H9 (cell line): ENCODE results near the gene SMYD1. TPM values are rescaled to one million over a fixed set of nuclear protein-coding genes. Genes with fewer than 3 reads are reported as not detected.

Experiments
- DNase-seq: peaks from one replicate; pipeline ENCODE4 v3.0.0-alpha.2; 2017
- H2AFZ ChIP-seq: one replicate; pipeline ENCODE4 v1.6.1; 2013; ENCODE audit warnings: mild to moderate bottlenecking, low read length, control low read depth, moderate library complexity
- H2AK5ac ChIP-seq: 2 replicates; pipeline ENCODE4 v1.6.1; 2013; ENCODE audit warnings: low read length, control low read depth, mixed read lengths; ENCODE audit not compliant: insufficient read length
- H2BK120ac ChIP-seq: one replicate; pipeline ENCODE4 v1.6.1; 2013; ENCODE audit warnings: low read depth, mild to moderate bottlenecking, low read length, control low read depth, inconsistent platforms; ENCODE audit not compliant: poor library complexity, severe bottlenecking
- H2BK12ac ChIP-seq: 2 replicates; pipeline ENCODE4 v1.6.1; 2013; ENCODE audit warnings: low read length, control low read depth, mixed read lengths, low read depth; ENCODE audit not compliant: insufficient read length
- H2BK15ac ChIP-seq: 2 replicates; pipeline ENCODE4 v1.6.1; 2013; ENCODE audit warnings: low read depth, low read length, control low read depth
- H2BK20ac ChIP-seq: one replicate; pipeline ENCODE4 v1.6.1; 2013; ENCODE audit warnings: low read depth, mild to moderate bottlenecking, low read length, control low read depth, inconsistent platforms; ENCODE audit not compliant: poor library complexity, severe bottlenecking
- H2BK5ac ChIP-seq: 2 replicates; pipeline ENCODE4 v1.6.1; 2013; ENCODE audit warnings: low read length, control low read depth, mixed read lengths; ENCODE audit not compliant: insufficient read length
- H3K14ac ChIP-seq: 2 replicates; pipeline ENCODE4 v1.6.1; 2013; ENCODE audit warnings: low read length, control low read depth; ENCODE audit not compliant: insufficient read depth
- H3K18ac ChIP-seq: 2 replicates; pipeline ENCODE4 v1.6.1; 2013; ENCODE audit warnings: low read depth, mild to moderate bottlenecking, mixed read lengths, low read length, control low read depth; ENCODE audit not compliant: insufficient read length
- H3K23ac ChIP-seq: 2 replicates; pipeline ENCODE4 v1.6.1; 2013; ENCODE audit warnings: low read length, control low read depth, mixed read lengths, low read depth; ENCODE audit not compliant: insufficient read length
- H3K23me2 ChIP-seq: 2 replicates; pipeline ENCODE4 v1.6.1; 2013; ENCODE audit warnings: low read depth, mild to moderate bottlenecking, mixed read lengths, low read length, control low read depth; ENCODE audit not compliant: insufficient read length, poor library complexity, severe bottlenecking
- H3K27ac ChIP-seq: 2 replicates; pipeline ENCODE4 v1.5.1; 2013; ENCODE audit warnings: low read length, control low read depth, mixed read lengths, low read depth; ENCODE audit not compliant: insufficient read length
- H3K27me3 ChIP-seq: 2 replicates; pipeline ENCODE4 v1.6.1; 2013; ENCODE audit warnings: low read length, control low read depth, inconsistent platforms; ENCODE audit not compliant: insufficient read depth
- H3K4ac ChIP-seq: 2 replicates; pipeline ENCODE4 v1.6.1; 2013; ENCODE audit warnings: low read depth, mild to moderate bottlenecking, control low read depth, inconsistent platforms, low read length, moderate library complexity
- H3K4me1 ChIP-seq: 2 replicates; pipeline ENCODE4 v1.6.1; 2013; ENCODE audit warnings: low read length, control low read depth, inconsistent platforms; ENCODE audit not compliant: insufficient read depth
- H3K4me2 ChIP-seq: 2 replicates; pipeline ENCODE4 v1.6.1; 2013; ENCODE audit warnings: low read length, control low read depth, mixed read lengths; ENCODE audit not compliant: insufficient read length, insufficient read depth
- H3K56ac ChIP-seq: 2 replicates; pipeline ENCODE4 v1.6.1; 2013; ENCODE audit warnings: low read depth, mild to moderate bottlenecking, mixed read lengths, low read length, control low read depth; ENCODE audit not compliant: insufficient read length
- H3K79me1 ChIP-seq: 2 replicates; pipeline ENCODE4 v1.6.1; 2013; ENCODE audit warnings: low read depth, mild to moderate bottlenecking, moderate library complexity, low read length, control low read depth, inconsistent platforms; ENCODE audit not compliant: insufficient read depth, poor library complexity, severe bottlenecking
- H3K79me2 ChIP-seq: 2 replicates; pipeline ENCODE4 v1.6.1; 2013; ENCODE audit warnings: low read length, control low read depth, inconsistent platforms; ENCODE audit not compliant: insufficient read depth
- H3K9ac ChIP-seq: 2 replicates; pipeline ENCODE4 v1.6.1; 2013; ENCODE audit warnings: low read length, control low read depth, mixed read lengths; ENCODE audit not compliant: insufficient read length; ENCODE audit errors: extremely low read depth
- H3K9me3 ChIP-seq: one replicate; pipeline ENCODE4 v1.6.1; 2013; ENCODE audit warnings: low read depth, low read length, inconsistent platforms; ENCODE audit not compliant: control insufficient read depth
- H3T11ph ChIP-seq: one replicate; pipeline ENCODE4 v1.6.1; 2013; ENCODE audit warnings: mild to moderate bottlenecking, low read length, control low read depth, inconsistent platforms
- H4K20me1 ChIP-seq: one replicate; pipeline ENCODE4 v1.6.1; 2013; ENCODE audit not compliant: control insufficient read depth, insufficient read length, insufficient read depth
- H4K5ac ChIP-seq: 2 replicates; pipeline ENCODE4 v1.6.1; 2013; ENCODE audit warnings: low read depth, mild to moderate bottlenecking, mixed read lengths, low read length, control low read depth; ENCODE audit not compliant: insufficient read length
- H4K8ac ChIP-seq: replicated peaks from 2 replicates; pipeline ENCODE4 v1.6.1; 2013; ENCODE audit warnings: low read length, control low read depth, mixed read lengths, low read depth; ENCODE audit not compliant: insufficient read length
- H4K91ac ChIP-seq: 2 replicates; pipeline ENCODE4 v1.6.1; 2013; ENCODE audit warnings: low read depth, mild to moderate bottlenecking, moderate library complexity, mixed read lengths, low read length, control low read depth; ENCODE audit not compliant: insufficient read length
- H3K27ac Mint-ChIP-seq, 3 experiments: 2 replicates in 2 of 3; 3 replicates in 1 of 3; pipeline ENCODE4 v1.8.0; 2020 to 2021; ENCODE audit warnings: mixed read lengths in 3 of 3, mild to moderate bottlenecking in 1 of 3, moderate library complexity in 1 of 3
- H3K27me3 Mint-ChIP-seq: 2 replicates; pipeline ENCODE4 v1.8.0; 2021; ENCODE audit warnings: low read depth, mild to moderate bottlenecking, moderate library complexity, mixed read lengths
- H3K36me3 Mint-ChIP-seq, 3 experiments: 2 replicates in 2 of 3; 3 replicates in 1 of 3; pipeline ENCODE4 v1.8.0; 2020 to 2021; ENCODE audit warnings: low read depth in 3 of 3, mixed read lengths in 3 of 3; ENCODE audit not compliant: insufficient read depth in 1 of 3
- H3K4me1 Mint-ChIP-seq, 2 experiments: 2 replicates each; pipeline ENCODE4 v1.8.0; 2020; ENCODE audit warnings: mixed read lengths in 2 of 2
- H3K4me3 Mint-ChIP-seq, 2 experiments: 2 replicates in 1 of 2; 3 replicates in 1 of 2; pipeline ENCODE4 v1.8.0; 2020 to 2021; ENCODE audit warnings: mild to moderate bottlenecking in 2 of 2, mixed read lengths in 2 of 2, moderate library complexity in 1 of 2
- H3K9me3 Mint-ChIP-seq, 2 experiments: 2 replicates in 1 of 2; 3 replicates in 1 of 2; pipeline ENCODE4 v1.8.0; 2020; ENCODE audit warnings: mild to moderate bottlenecking in 2 of 2, mixed read lengths in 2 of 2, moderate library complexity in 1 of 2
- CTCF ChIP-seq: fragments of 200-600 bp; sonication (generic); conservative IDR thresholded peaks from 3 replicates; pipeline ENCODE4 v1.8.0; 2021; ENCODE audit warnings: antibody characterized with exemption, mild to moderate bottlenecking
- WGBS: extraction: QIAGEN DNeasy Blood & Tissue Kit; methylation state at CpG from one replicate; pipeline ENCODE4 v1.1.7; 2013; ENCODE audit warnings: missing lambda C conversion rate, low lambda C conversion rate, mixed read lengths; ENCODE audit not compliant: insufficient read length; ENCODE audit errors: extremely low coverage; 5-methylcytosine and 5-hydroxymethylcytosine counted together
- total RNA-seq: library from RNA; stranded (reverse); gene quantifications from 2 replicates; pipeline ENCODE4 v1.2.1, GENCODE V29; 2021

The SMYD1 gene
- total RNA-seq, 1 experiment from 2014 or later: not detected

GRCh38 chr2:88086401-88086800 lies 18.8 kb downstream of the SMYD1 start:
- H2AFZ ChIP-seq: no peak overlapping the region
- H3K56ac ChIP-seq: no peak overlapping the region
- H3K9ac ChIP-seq: no peak overlapping the region
- H3K4me3 Mint-ChIP-seq: no peak overlapping the region
- no peaks in the 10 kb centered on the region for H3K23me2 ChIP-seq
- no peaks in the 10 kb centered on the region for H3K36me3 Mint-ChIP-seq
- peaks cover 20 to 21% of the 10 kb centered on the region in 2 experiments for H3K4me1 Mint-ChIP-seq
- no peaks in the 10 kb centered on the region for H3K79me2 ChIP-seq
- DNase-seq: no peak
- no peaks in the 10 kb centered on the region for H4K20me1 ChIP-seq
- H3K27me3 Mint-ChIP-seq: no peaks in the 10 kb centered on the region; the same call in 1 of the 2 replicates
- no peak overlapping the region for H3K27ac Mint-ChIP-seq
- no peak overlapping the region for H3K4me2 ChIP-seq
- no peak overlapping the region for H2BK120ac ChIP-seq
- no peak overlapping the region for H3K14ac ChIP-seq
- no peak overlapping the region for H3K23ac ChIP-seq
- no peaks in the 10 kb centered on the region; the same call in 1 of the 2 replicates for H3K27me3 ChIP-seq
- no peak overlapping the region for H2BK12ac ChIP-seq
- H2BK20ac ChIP-seq: no peak overlapping the region
- H3K27ac ChIP-seq: no peak overlapping the region
- H4K91ac ChIP-seq: no peak overlapping the region
- H3T11ph ChIP-seq: no peak overlapping the region
- H3K9me3 Mint-ChIP-seq: no peaks in the 10 kb centered on the region
- H3K18ac ChIP-seq: no peak overlapping the region
- no peak overlapping the region for H2AK5ac ChIP-seq
- peaks cover 9% of the 10 kb centered on the region for H3K4me1 ChIP-seq
- H2BK15ac ChIP-seq: no peak overlapping the region
- TF ChIP-seq CTCF: no peak
- no peaks in the 10 kb centered on the region for H3K9me3 ChIP-seq
- no peak overlapping the region for H4K5ac ChIP-seq
- H2BK5ac ChIP-seq: no peak overlapping the region
- no peak overlapping the region for H4K8ac ChIP-seq
- no peaks in the 10 kb centered on the region for H3K79me1 ChIP-seq
- H3K4ac ChIP-seq: no peak overlapping the region
- WGBS: no CpG with 5 or more reads among the region's 9 CpGs
